Gastroesophageal sphincter (tissue), 4 donors: ENCODE results near the gene FBXW2. TPM values are rescaled to one million over a fixed set of nuclear protein-coding genes. Genes with fewer than 3 reads are reported as not detected.

Experiments used
- ATAC-seq: fragments of 150-250 bp; one replicate; pipeline ENCODE4 v1.9.1; 2016; ENCODE audit warnings: mild to moderate bottlenecking, moderate library complexity
- H3K27ac ChIP-seq, 4 donors: fragments of 200-600 bp; sonication (generic) in 3 of 4; 1 replicate in 3 of 4; 2 replicates in 1 of 4; pipeline ENCODE4 v1.5.1; 2016 to 2019
- H3K27me3 ChIP-seq: fragments of 200-600 bp; sonication (generic); one replicate; pipeline ENCODE4 v1.5.1; 2019
- H3K36me3 ChIP-seq, 2 donors: fragments of 200-600 bp; sonication (generic); one replicate each; pipeline ENCODE4 v1.5.1; 2019; ENCODE audit warnings: control low read depth in 1 of 2
- H3K4me1 ChIP-seq, 3 donors: fragments of 200-600 bp; sonication (generic); 1 replicate in 2 of 3; 2 replicates in 1 of 3; pipeline ENCODE4 v1.5.1; 2016 to 2019; ENCODE audit warnings: control low read depth in 2 of 3
- H3K4me3 ChIP-seq, 2 donors: fragments of 200-600 bp; sonication (generic); one replicate each; pipeline ENCODE4 v1.5.1; 2019; ENCODE audit warnings: mild to moderate bottlenecking in 1 of 2, moderate library complexity in 1 of 2
- H3K9me3 ChIP-seq, 3 donors: fragments of 200-600 bp; sonication (generic); one replicate each; pipeline ENCODE4 v1.5.1; 2017 to 2019; ENCODE audit warnings: control low read depth in 2 of 3
- EP300 ChIP-seq: sonication (generic); formaldehyde crosslinking; IDR thresholded peaks from one replicate; pipeline ENCODE4 v1.6.1; 2017; ENCODE audit warnings: antibody characterized with exemption, mild to moderate bottlenecking
- POLR2A ChIP-seq, 2 donors: fragments of 450-650 bp; IDR thresholded peaks; one replicate each; pipeline ENCODE4 v1.6.1; 2017; ENCODE audit warnings: antibody characterized with exemption in 2 of 2, mild to moderate bottlenecking in 2 of 2, moderate library complexity in 1 of 2
- POLR2AphosphoS5 ChIP-seq: sonication (generic); formaldehyde crosslinking; IDR thresholded peaks from one replicate; pipeline ENCODE4 v1.6.1; 2017; ENCODE audit warnings: antibody characterized with exemption
- WGBS, 2 donors: methylation state at CpG; one replicate each; pipeline ENCODE4 v1.1.5; 2018; ENCODE audit warnings: low coverage in 1 of 2; 5-methylcytosine and 5-hydroxymethylcytosine counted together
- total RNA-seq, 4 donors: library from RNA; depleted of rRNA; stranded (reverse); fragments of >200 nt; gene quantifications; one replicate each; pipeline ENCODE4 v1.1.0, GENCODE V29; 2016
- TF ChIP-seq, protein P1 (sequence below), 4 experiments: fragments of 200-600 bp in 2 of 4; fragments of 450-650 bp in 2 of 4; sonication (generic) in 1 of 4; IDR thresholded peaks; one replicate each; pipeline ENCODE4 v1.5.1; 2017 to 2019; ENCODE audit warnings: antibody characterized with exemption in 4 of 4, mild to moderate bottlenecking in 2 of 4, moderate library complexity in 2 of 4

The FBXW2 gene
- total RNA-seq, 4 donors from 2014 or later, result 41.8 to 57.1 (median 50.0) TPM

DNA sequence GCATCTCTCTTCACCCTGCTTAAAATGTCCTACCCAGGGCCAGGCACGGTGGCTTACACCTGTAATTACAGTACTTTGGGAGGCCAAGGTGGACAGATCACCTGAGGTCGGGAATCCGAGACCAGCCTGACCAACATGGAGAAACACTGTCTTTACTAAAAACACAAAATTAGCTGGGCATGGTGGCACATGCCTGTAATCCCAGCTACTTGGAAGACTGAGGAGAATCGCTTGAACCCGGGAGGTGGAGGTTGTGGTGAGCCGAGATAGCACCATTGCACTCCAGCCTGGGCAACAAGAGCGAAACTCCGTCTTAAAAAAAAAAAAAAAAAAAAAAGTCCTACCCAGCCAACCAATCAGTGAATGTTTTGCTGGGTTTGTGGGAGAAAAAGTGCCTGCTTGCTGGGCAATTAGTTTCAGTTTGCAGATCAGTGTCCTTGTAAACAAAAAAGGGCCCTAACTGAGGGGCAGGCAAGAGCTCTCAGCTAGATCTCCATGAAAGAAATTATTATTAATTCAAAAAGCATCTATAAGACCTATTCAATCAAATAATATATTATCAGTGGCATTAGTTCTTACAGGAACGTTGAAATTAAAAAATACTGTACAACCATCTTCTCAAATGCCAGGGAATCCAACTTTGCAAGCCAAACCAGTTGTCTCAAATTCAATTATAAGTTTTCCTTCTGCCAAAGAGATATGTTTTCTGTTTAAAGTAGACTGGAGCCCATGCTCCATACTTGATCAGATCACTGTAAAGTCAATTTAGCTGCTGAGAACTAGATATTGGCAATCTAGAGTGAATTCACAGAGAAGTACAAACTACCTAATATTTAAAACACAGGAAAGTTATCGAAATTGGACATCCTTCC lies 82.9 kb downstream of the FBXW2 start:
- TF ChIP-seq, protein P1, sequence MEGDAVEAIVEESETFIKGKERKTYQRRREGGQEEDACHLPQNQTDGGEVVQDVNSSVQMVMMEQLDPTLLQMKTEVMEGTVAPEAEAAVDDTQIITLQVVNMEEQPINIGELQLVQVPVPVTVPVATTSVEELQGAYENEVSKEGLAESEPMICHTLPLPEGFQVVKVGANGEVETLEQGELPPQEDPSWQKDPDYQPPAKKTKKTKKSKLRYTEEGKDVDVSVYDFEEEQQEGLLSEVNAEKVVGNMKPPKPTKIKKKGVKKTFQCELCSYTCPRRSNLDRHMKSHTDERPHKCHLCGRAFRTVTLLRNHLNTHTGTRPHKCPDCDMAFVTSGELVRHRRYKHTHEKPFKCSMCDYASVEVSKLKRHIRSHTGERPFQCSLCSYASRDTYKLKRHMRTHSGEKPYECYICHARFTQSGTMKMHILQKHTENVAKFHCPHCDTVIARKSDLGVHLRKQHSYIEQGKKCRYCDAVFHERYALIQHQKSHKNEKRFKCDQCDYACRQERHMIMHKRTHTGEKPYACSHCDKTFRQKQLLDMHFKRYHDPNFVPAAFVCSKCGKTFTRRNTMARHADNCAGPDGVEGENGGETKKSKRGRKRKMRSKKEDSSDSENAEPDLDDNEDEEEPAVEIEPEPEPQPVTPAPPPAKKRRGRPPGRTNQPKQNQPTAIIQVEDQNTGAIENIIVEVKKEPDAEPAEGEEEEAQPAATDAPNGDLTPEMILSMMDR (IDR thresholded peaks at IDR 0.05), result no peak
- TF ChIP-seq EP300 (no peak), POLR2AphosphoS5 (no peak), POLR2A (IDR thresholded peaks at IDR 0.05) (no peak)
- H3K27ac ChIP-seq, result peak overlapping the region in 2 of 4 donors; percentile 61
- H3K36me3 ChIP-seq, result no peaks in the 10 kb centered on the region
- no peaks in the 10 kb centered on the region for H3K9me3 ChIP-seq
- ATAC-seq, result no peak
- H3K4me1 ChIP-seq, result peaks cover 0 to 76% (median 3%) of the 10 kb centered on the region in 3 donors
- WGBS, 2 donors, result 65 to 66% methylated on average over 5 to 9 of the region's 10 CpGs
- peak overlapping the region in 1 of 2 donors; percentile 94 for H3K4me3 ChIP-seq
- no peaks in the 10 kb centered on the region for H3K27me3 ChIP-seq

DNA sequence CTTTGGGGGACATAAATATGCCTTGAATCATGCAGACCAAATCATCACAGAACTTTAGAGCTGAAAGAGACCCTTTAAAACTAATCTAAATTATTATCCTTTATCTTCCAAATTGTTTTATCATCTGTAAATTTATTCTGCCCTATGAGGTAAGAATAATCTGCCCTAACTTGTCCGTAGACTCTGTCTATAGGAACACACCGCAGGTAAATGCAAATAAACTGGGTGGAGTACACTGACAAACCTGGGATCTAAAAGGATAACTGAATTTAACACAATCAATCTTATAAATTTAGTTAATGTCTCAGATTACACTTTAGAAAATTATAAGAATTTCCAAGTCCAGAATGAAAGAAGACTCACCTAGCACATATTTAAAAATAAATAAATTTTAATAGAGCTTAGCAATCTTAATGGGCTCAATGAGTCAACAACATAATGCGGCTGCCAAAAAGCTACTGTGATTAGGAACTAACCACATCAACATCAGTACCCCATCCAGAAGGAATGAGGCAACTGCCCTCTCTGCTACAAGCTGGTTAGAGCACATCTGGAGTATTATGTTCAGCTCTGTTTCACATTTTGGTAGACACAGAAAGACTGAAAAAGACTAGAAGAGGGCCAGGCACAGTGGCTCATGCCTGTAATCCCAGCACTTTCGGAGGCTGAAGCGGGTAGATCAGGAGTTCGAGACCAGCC lies 84.5 kb downstream of the FBXW2 start:
- no peak overlapping the region for H3K27ac ChIP-seq
- 92 to 93% methylated on average over 6 of the region's 6 CpGs for WGBS, 2 donors
- H3K27me3 ChIP-seq, result no peaks in the 10 kb centered on the region
- no peak for ATAC-seq
- no peaks in the 10 kb centered on the region for H3K9me3 ChIP-seq
- H3K36me3 ChIP-seq, result no peaks in the 10 kb centered on the region
- no peak overlapping the region for H3K4me3 ChIP-seq
- peaks cover 0 to 71% (median 0%) of the 10 kb centered on the region in 3 donors for H3K4me1 ChIP-seq
- TF ChIP-seq POLR2AphosphoS5 (no peak), EP300 (no peak), POLR2A (IDR thresholded peaks at IDR 0.05) (no peak)
- TF ChIP-seq, protein P1 (IDR thresholded peaks at IDR 0.05), result no peak

DNA sequence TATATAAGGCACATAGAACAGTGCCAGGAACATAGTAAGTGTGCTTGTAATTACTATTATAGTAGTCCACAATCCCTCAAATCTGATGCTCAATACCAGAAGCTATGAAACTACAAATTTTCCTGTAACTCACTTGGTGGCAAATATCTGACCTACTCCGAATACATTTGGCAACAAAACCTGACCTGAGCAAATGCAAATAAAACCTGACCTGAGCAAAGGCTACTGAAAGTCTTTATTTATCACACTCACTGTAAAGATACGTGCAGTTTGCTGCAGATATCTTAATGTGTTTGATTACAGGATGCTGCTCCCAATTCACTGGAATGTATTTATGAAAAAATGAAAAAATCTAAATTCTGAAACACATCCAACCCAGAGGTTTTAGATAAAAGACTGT lies 86.0 kb downstream of the FBXW2 start:
- Histone ChIP-seq H3K27ac (no peak overlapping the region), H3K4me3 (no peak overlapping the region), H3K9me3 (no peaks in the 10 kb centered on the region), H3K4me1 (peaks cover 0 to 56% (median 0%) of the 10 kb centered on the region in 3 donors), H3K36me3 (no peaks in the 10 kb centered on the region), H3K27me3 (no peaks in the 10 kb centered on the region)
- no peak for ATAC-seq
- WGBS, 2 donors, result 90 to 93% methylated on average over 2 of the region's 2 CpGs
- TF ChIP-seq POLR2A (IDR thresholded peaks at IDR 0.05) (no peak), POLR2AphosphoS5 (no peak), EP300 (no peak)
- TF ChIP-seq, protein P1 (IDR thresholded peaks at IDR 0.05), result no peak

Other genes starting within 250 kb of the FBXW2 start
- 10 to 100 TPM; 41.6 to 77.2 (median 43.2) TPM for gene CDK5RAP2, start 213.2 kb downstream of the FBXW2 start, total RNA-seq
- gene MEGF9, start 78.9 kb downstream of the FBXW2 start, total RNA-seq, result 10 to 100 TPM; 19.7 to 24.7 (median 21.5) TPM
- gene PSMD5, start 49.5 kb upstream of the FBXW2 start, total RNA-seq, result 10 to 100 TPM; 26.8 to 42.8 (median 33.2) TPM
- gene PHF19, start 83.8 kb upstream of the FBXW2 start, total RNA-seq, result 10 to 100 TPM; 27.0 to 82.5 (median 54.3) TPM
- gene TRAF1, start 133.4 kb upstream of the FBXW2 start, total RNA-seq, result 10 to 100 TPM in 1 of 4 donors, 1 to 10 TPM in 3; 1.2 to 14.3 (median 7.1) TPM